Activated CD4-positive, alpha-beta memory T cell treated with anti-CD3 and anti-CD28 coated beads for 36 hours (primary cell): ENCODE data around the gene PDE4D. TPM values are rescaled to one million over a fixed set of nuclear protein-coding genes. Genes with fewer than 3 reads are reported as not detected.
"Not testable (repeated sequence)": the region's sequence is repeated elsewhere in the genome, so short reads cannot be mapped to it uniquely, and the experiment has no call there.

ENCODE experiments used
- CTCF ChIA-PET: fragments of 350-600 bp; sonication (Branson Sonifier 250); formaldehyde crosslinking; loops from one replicate; lab custom pipeline; 2021; ENCODE audit warnings: antibody characterized with exemption, inconsistent platforms; lab: Charles Lee
- POLR2A ChIA-PET: fragments of 350-600 bp; sonication (Branson Sonifier 250); formaldehyde crosslinking; loops from one replicate; lab custom pipeline; 2021; ENCODE audit warnings: antibody characterized with exemption; lab: Charles Lee
- DNase-seq: peaks from one replicate; pipeline ENCODE4 v3.0.0-alpha.2; 2020
- H3K27ac Mint-ChIP-seq: one replicate; pipeline ENCODE4 v1.8.0; 2021; ENCODE audit warnings: mixed read lengths
- H3K27me3 Mint-ChIP-seq: one replicate; pipeline ENCODE4 v1.8.0; 2021; ENCODE audit warnings: mixed read lengths
- H3K36me3 Mint-ChIP-seq: one replicate; pipeline ENCODE4 v1.8.0; 2021; ENCODE audit warnings: mixed read lengths
- H3K4me1 Mint-ChIP-seq: one replicate; pipeline ENCODE4 v1.8.0; 2021; ENCODE audit warnings: low read depth, mixed read lengths
- H3K4me3 Mint-ChIP-seq: one replicate; pipeline ENCODE4 v1.8.0; 2021; ENCODE audit warnings: mild to moderate bottlenecking, mixed read lengths
- H3K9me3 Mint-ChIP-seq: one replicate; pipeline ENCODE4 v1.8.0; 2021; ENCODE audit warnings: mixed read lengths
- intact Hi-C: fragments of 100-400 bp; cut with micrococcal nuclease; formaldehyde crosslinking; loops from one replicate; pipeline ENCODE4 v1.15.1; 2023
- total RNA-seq, 2 experiments: library from RNA; stranded (reverse); gene quantifications; one replicate each; pipeline ENCODE4 v1.2.3, GENCODE V29; 2021

Gene PDE4D
- total RNA-seq, 2 experiments from 2014 or later = 49.3 to 50.8 TPM

GRCh38 chr5:59600998-59601397 lies 292.5 kb downstream of the PDE4D start:
- Mint-ChIP-seq H3K27me3 (no peaks in the 10 kb centered on the region), H3K27ac (no peak overlapping the region), H3K4me1 (no peaks in the 10 kb centered on the region), H3K36me3 (no peaks in the 10 kb centered on the region), H3K4me3 (no peak overlapping the region), H3K9me3 (no peaks in the 10 kb centered on the region)
- DNase-seq = no peak
- CTCF ChIA-PET = no interaction called here
- POLR2A ChIA-PET = interaction anchor here (0.6 kb wide), 1 partner anchor 23 kb away, joined by 5 read pairs; no protein-coding TSS in a partner anchor
- intact Hi-C loops = no loop called here

- intact Hi-C loops = no loop called here
- no peaks in the 10 kb centered on the region for H3K9me3 Mint-ChIP-seq
- H3K27ac Mint-ChIP-seq = no peak overlapping the region
- H3K4me3 Mint-ChIP-seq = no peak overlapping the region
- no peak for DNase-seq
- no peaks in the 10 kb centered on the region for H3K4me1 Mint-ChIP-seq
- ChIA-PET POLR2A (no interaction called here), CTCF (no interaction called here)
- H3K27me3 Mint-ChIP-seq = no peaks in the 10 kb centered on the region
- no peaks in the 10 kb centered on the region for H3K36me3 Mint-ChIP-seq
These were observed 293.4 kb downstream of the PDE4D start for GRCh38 chr5:59600153-59600552.

DNA sequence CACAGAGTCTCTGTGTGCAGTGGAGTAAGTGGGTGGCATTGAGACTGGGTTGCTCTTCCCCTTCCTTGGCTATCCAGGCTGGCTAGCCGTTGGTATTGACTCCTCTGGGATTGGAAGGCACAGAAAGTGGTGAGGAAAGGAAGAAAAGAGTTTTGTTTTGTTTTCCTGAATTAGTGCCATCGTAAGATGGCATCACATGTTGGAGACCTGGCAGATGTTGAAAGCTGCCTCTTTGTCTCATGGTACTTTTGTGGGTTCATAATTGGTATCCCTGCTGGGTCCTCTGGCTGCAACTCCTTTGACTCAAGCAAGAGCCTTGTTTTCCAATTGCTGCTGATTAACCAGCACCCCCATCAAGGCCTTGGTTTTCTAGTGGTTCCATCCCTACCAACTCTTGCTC lies 293.8 kb downstream of the PDE4D start:
- H3K4me3 Mint-ChIP-seq = no peak overlapping the region
- no peaks in the 10 kb centered on the region for H3K36me3 Mint-ChIP-seq
- POLR2A ChIA-PET = no interaction called here
- H3K27ac Mint-ChIP-seq = no peak overlapping the region
- CTCF ChIA-PET = no interaction called here
- intact Hi-C loops = no loop called here
- no peaks in the 10 kb centered on the region for H3K27me3 Mint-ChIP-seq
- DNase-seq = no peak
- no peaks in the 10 kb centered on the region for H3K9me3 Mint-ChIP-seq
- no peaks in the 10 kb centered on the region for H3K4me1 Mint-ChIP-seq

DNA sequence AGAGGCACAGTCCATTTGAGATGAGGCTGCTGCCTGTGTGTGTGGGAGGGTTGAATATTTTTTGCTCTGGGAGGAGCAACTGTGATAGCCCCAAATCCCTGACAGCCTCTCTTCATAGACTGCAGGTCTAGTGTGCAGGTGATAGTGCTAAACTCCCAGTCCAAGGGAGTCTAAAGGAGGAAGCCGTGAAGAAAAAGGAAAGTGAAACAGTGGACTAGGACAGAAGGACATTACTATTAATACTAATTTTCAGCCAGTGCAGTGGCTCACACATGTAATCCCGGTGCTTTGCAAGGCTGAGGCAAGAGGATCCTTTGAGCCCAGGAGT lies 295.0 kb downstream of the PDE4D start:
- ChIA-PET POLR2A (no interaction called here), CTCF (no interaction called here)
- Mint-ChIP-seq H3K9me3 (no peaks in the 10 kb centered on the region), H3K36me3 (no peaks in the 10 kb centered on the region), H3K27me3 (no peaks in the 10 kb centered on the region), H3K27ac (no peak overlapping the region), H3K4me1 (no peaks in the 10 kb centered on the region), H3K4me3 (no peak overlapping the region)
- DNase-seq = no peak
- intact Hi-C loops = no loop called here

- H3K27me3 Mint-ChIP-seq = no peaks in the 10 kb centered on the region
- intact Hi-C loops = no loop called here
- ChIA-PET POLR2A (no interaction called here), CTCF (no interaction called here)
- DNase-seq = no peak
- no peak overlapping the region for H3K27ac Mint-ChIP-seq
- H3K4me3 Mint-ChIP-seq = no peak overlapping the region
- H3K36me3 Mint-ChIP-seq = no peaks in the 10 kb centered on the region
- H3K9me3 Mint-ChIP-seq = no peaks in the 10 kb centered on the region
- no peaks in the 10 kb centered on the region for H3K4me1 Mint-ChIP-seq
These were observed 295.6 kb downstream of the PDE4D start for GRCh38 chr5:59597690-59598546.

DNA sequence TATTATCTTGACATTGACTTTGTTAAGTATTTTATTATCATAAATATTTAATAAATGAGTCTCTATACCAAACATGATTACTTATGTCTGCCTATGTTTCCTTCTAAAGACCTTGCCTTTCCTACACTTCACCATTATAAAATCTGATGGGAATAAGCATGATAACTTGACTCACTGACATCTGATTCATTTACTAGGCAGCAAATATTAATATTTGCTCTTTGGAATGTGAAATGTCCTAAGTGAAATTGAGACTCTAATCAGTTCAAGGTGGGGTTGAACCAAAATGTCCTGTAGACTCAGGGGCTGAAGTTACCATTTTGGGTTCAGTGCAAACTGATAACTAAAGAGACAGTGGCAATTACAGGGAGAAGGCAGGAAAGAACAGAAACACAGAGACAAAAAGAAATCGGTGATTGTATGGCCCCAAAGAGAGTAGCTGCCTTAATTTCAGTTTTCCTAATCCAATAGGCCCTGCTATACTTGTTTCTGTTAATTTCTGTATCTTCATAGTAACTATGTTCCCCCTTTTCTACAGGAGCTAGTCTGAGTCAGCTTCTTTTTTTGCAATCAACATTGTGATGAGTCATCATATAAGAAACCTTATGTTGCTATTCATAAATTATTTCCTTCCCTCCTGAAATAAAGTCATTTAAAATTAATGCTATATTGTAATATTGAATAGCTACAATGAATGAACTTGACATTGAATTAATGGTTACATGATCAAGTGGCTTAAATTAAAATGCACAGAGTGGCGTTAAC lies 296.8 kb downstream of the PDE4D start:
- intact Hi-C loops = no loop called here
- Mint-ChIP-seq H3K27me3 (no peaks in the 10 kb centered on the region), H3K4me1 (peaks cover 2% of the 10 kb centered on the region), H3K36me3 (no peaks in the 10 kb centered on the region), H3K27ac (no peak overlapping the region), H3K4me3 (no peak overlapping the region), H3K9me3 (no peaks in the 10 kb centered on the region)
- no peak for DNase-seq
- ChIA-PET CTCF (no interaction called here), POLR2A (no interaction called here)

GRCh38 chr5:59594118-59594517 lies 299.4 kb downstream of the PDE4D start:
- POLR2A ChIA-PET, H3K36me3 Mint-ChIP-seq, H3K9me3 Mint-ChIP-seq, H3K4me3 Mint-ChIP-seq, CTCF ChIA-PET, H3K4me1 Mint-ChIP-seq, H3K27ac Mint-ChIP-seq, DNase-seq, H3K27me3 Mint-ChIP-seq: not testable (repeated sequence)
- intact Hi-C loops = loop anchor here (5.0 kb wide), 1 partner anchor 112 kb away; no protein-coding TSS in a partner anchor

GRCh38 chr5:59593439-59594007 lies 300.0 kb downstream of the PDE4D start:
- Mint-ChIP-seq H3K4me3 (no peak overlapping the region), H3K27ac (no peak overlapping the region), H3K9me3 (no peaks in the 10 kb centered on the region), H3K4me1 (peaks cover 2% of the 10 kb centered on the region), H3K36me3 (no peaks in the 10 kb centered on the region), H3K27me3 (no peaks in the 10 kb centered on the region)
- CTCF ChIA-PET = interaction anchor here (0.6 to 1.1 kb wide), 2 partner anchors 20 to 1106 kb away, joined by 3 read pairs; partner anchors contain the start of gene DEPDC1B
- DNase-seq = no peak
- POLR2A ChIA-PET = no interaction called here
- intact Hi-C loops = loop anchor here (5.0 kb wide), 1 partner anchor 111 kb away; no protein-coding TSS in a partner anchor

- no peak for DNase-seq
- no peak overlapping the region for H3K4me3 Mint-ChIP-seq
- no peak overlapping the region for H3K27ac Mint-ChIP-seq
- no peaks in the 10 kb centered on the region for H3K9me3 Mint-ChIP-seq
- H3K36me3 Mint-ChIP-seq = no peaks in the 10 kb centered on the region
- ChIA-PET POLR2A (no interaction called here), CTCF (no interaction called here)
- H3K27me3 Mint-ChIP-seq = peaks cover 6% of the 10 kb centered on the region
- H3K4me1 Mint-ChIP-seq = peaks cover 2% of the 10 kb centered on the region
- intact Hi-C loops = loop anchor here (5.0 kb wide), 1 partner anchor 110 kb away; no protein-coding TSS in a partner anchor
These were observed 301.4 kb downstream of the PDE4D start for GRCh38 chr5:59592101-59592500.

GRCh38 chr5:59591162-59591561 lies 302.4 kb downstream of the PDE4D start:
- POLR2A ChIA-PET = no interaction called here
- Mint-ChIP-seq H3K27ac (no peak overlapping the region), H3K9me3 (no peaks in the 10 kb centered on the region), H3K4me1 (peaks cover 2% of the 10 kb centered on the region), H3K4me3 (no peak overlapping the region), H3K27me3 (peaks cover 6% of the 10 kb centered on the region), H3K36me3 (no peaks in the 10 kb centered on the region)
- DNase-seq = no peak
- CTCF ChIA-PET = no interaction called here
- intact Hi-C loops = loop anchor here (1.0 to 5.0 kb wide), 2 partner anchors 18 to 109 kb away; no protein-coding TSS in a partner anchor

GRCh38 chr5:59588922-59589321 lies 304.6 kb downstream of the PDE4D start:
- H3K27me3 Mint-ChIP-seq = peaks cover 6% of the 10 kb centered on the region
- no peaks in the 10 kb centered on the region for H3K9me3 Mint-ChIP-seq
- no peaks in the 10 kb centered on the region for H3K36me3 Mint-ChIP-seq
- ChIA-PET POLR2A (no interaction called here), CTCF (no interaction called here)
- intact Hi-C loops = no loop called here
- DNase-seq = no peak
- no peak overlapping the region for H3K4me3 Mint-ChIP-seq
- H3K4me1 Mint-ChIP-seq = peaks cover 2% of the 10 kb centered on the region
- no peak overlapping the region for H3K27ac Mint-ChIP-seq
